Right renal cortex interstitium (tissue), 3 donors: Measurements from ENCODE around the gene AUTS2. TPM values are rescaled to one million over a fixed set of nuclear protein-coding genes. Genes with fewer than 3 reads are reported as not detected.

Source experiments
- DNase-seq, 3 donors: peaks; one replicate each; pipeline ENCODE4 v3.0.0-alpha.2; 2013; ENCODE audit warnings: low read depth in 3 of 3, low spot score in 2 of 3
- polyA plus RNA-seq, 3 donors: library from polyadenylated mRNA; unstranded; fragments of 120-200 nt; gene quantifications; one replicate each; pipeline ENCODE4 v1.2.1, GENCODE V29; 2013; ENCODE audit not compliant: insufficient read length in 3 of 3

Gene AUTS2
- polyA plus RNA-seq, 3 donors: 51.6 to 66.2 (median 55.2) TPM

GRCh38 chr7:70701991-70702390 lies 1103.7 kb downstream of the AUTS2 start:
- DNase-seq: no peak

DNA sequence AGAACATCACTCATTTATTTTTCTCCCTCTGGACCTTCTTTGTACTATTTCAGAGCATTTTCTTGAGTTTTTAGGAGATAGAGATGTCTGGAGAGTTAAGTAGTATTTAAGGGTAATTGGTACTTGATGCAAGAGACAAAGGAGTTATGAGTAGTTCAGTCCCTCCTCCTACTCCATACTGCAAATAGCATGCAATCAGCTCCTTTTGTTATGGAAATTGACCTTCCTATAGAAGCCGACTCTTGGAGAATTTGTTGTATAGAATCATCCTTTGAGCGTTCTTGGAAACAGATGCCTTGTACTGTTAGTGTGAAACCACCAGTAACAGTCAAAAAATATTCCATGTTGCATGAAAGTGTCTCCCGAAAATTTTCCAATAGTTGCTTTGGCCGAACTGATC lies 1105.5 kb downstream of the AUTS2 start:
- no peak for DNase-seq

DNA sequence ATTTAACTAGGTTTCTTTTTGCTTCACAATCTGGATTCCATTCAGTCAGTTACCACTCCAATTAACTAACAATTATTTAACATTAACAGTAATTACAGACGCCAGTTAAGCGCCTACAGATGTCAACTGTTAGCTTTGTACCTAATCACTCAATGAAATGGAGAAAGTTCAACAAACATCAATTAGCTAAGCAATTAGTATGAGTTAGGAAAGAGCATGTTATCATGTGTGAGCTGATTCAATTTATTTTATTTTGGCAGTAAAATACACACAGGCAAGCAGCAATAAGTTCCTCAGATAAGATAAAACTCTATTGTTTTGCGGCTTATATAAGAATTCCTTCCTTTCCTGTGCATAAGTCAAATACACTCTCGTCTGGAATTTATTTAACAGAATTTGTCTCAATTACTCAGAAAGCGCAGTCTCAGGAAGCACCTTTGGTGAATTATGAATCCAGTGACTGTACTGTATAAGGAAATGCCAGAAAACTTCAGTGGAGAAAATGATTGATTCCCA lies 1106.6 kb downstream of the AUTS2 start:
- DNase-seq: no peak

DNA sequence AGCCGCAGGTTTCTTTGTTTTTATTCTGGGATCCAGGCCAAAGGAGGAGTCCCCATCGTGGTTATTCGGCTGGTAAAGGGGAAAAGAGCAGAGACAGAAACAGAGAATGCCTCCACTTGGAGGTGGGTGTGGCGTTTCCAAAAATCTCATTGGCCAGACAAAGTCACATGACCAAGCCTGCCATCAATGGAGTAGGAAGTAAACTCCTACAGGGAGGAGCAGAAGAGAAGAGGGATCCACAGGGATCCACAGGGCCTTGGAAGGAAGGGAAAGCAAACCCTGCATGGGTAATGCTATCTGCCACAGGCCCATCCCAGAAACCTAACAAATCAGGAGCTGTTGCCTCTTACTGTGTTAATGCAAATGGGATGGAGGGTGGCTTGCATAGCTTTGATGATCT lies 1107.9 kb downstream of the AUTS2 start:
- DNase-seq: no peak

DNA sequence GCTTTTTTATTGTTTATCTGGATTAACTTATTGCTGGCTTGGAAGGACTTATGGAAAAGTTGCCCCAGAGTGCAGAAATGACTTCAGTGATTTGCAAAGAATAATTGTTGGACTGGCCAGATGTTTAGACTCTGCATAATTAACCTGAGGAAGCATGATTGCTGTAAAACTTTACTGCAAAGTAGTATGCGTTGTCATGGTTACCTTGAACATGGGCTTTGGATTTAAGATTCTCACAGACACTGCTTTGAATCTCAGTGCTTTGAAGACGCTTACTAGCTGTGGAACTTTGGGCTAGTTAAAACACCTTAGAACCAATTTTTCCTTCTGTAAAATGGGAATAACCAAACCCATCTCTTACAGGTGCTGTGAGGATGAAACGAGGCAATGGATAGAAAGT lies 1108.4 kb downstream of the AUTS2 start:
- no peak for DNase-seq

DNA sequence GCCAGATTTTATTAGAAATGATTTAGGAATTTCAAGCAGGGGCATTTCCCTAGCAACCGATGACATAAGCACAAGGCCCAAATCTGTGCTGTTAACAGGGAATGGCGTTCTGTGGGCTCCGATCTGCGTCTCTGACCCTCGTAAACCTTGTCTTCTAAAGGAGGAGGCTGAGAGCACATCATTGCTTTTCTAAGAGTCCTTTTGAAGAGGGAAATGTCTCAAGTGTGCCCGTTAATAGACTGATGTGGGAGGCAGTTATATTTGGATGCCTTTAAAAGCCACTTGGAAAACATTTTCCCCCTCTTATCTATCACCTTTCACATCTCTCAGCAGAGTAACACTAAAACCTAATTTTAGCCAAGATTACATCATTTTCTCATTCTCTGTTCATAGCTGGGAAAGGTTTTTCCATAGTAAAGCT lies 1109.6 kb downstream of the AUTS2 start:
- no peak for DNase-seq

- no peak for DNase-seq
Observed at GRCh38 chr7:70710011-70710480, 1111.8 kb downstream of the AUTS2 start.

- DNase-seq: no peak
Observed at GRCh38 chr7:70710651-70711050, 1112.4 kb downstream of the AUTS2 start.

DNA sequence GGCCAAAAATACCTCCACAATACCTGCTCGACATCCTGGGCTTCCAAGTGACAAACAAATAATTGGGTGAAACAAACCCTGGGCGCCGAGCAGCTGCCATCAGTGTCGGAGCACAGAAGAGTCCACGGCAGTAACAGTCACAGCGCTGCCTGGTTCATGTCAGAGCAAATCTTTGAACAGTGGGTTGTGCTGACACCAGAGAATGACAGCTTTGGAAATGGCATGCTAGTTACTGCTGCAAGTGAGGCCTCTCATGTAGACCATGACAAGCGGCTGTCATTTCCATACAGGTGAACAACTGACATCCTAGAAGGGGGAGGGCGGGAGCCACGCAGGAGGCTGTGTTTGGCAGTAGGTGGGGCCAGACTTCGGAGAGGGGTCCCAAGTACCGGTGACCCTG lies 1113.2 kb downstream of the AUTS2 start:
- no peak for DNase-seq

DNA sequence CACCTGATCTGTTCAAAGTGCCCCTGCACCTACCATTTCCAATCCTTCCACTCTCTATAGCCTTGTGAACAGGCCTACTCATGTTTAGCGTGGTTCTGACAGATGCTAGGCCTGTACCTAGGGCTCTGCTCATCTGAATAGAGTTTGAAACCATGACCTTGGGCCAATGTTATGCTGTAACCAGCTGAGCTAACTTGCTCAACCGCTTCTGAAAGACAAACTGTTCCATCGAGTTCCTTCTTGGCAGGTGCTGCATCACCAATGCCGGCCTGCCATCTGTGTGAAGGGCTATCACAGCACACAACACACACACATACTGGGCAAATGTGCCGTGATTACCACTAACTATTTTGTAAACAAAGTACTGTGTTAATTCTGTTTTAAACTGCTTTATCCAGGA lies 1114.7 kb downstream of the AUTS2 start:
- DNase-seq: no peak

- DNase-seq: no peak
Observed at GRCh38 chr7:70714506-70715038, 1116.3 kb downstream of the AUTS2 start.

- DNase-seq: no peak
Observed at GRCh38 chr7:70717553-70718329, 1119.5 kb downstream of the AUTS2 start.

GRCh38 chr7:70719125-70719524 lies 1120.8 kb downstream of the AUTS2 start:
- DNase-seq: no peak

DNA sequence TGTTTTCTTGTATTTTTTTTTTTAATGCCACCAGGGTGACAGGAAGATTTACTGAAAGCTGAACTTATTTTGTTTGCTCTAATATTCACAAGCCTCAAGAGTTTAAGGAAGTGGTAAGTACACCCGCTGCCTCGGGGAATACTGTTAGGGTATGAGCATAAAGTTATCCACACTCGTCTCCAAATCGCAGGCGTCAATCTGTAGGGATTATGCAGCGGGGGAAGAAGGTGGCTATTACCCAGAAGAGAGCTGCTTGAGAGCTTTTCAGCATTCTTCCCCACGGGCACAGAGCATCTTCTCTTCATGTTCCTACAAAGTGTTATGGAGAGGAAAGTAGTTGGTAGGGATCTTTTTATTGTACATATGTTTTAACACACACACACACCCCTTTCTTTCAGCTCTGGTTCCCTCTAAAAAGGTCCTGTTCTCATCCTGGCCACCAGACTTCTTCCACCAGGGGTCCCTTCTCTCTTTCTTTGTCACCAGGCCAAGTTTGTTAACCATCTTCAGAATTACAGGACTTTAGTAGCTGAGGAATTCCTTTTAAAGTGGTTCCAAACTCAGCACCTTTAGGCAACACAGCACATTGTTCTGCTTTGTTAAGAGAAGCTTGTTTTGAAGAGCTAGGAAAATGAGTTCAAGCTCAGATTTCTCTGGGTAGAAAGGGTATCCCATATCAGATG lies 1122.1 kb downstream of the AUTS2 start:
- no peak for DNase-seq

DNA sequence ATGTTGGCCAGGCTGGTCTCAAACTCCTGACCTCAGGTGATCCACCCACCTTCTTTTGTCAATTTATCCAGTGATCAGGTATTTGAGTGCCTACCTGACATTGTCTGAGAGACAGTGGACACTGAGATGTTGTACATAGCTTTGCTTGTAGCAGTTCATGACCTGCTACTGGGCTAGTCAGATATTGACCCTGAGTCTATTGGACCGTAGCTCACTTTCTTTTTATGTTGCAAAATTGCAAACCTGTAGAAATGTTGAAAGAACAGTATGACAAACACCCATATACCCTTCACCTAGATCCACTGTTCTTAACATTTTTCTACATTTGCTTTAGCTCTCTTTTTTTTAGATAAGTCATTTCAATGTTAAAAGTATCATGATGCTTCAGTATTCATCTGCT lies 1123.2 kb downstream of the AUTS2 start:
- no peak for DNase-seq

DNA sequence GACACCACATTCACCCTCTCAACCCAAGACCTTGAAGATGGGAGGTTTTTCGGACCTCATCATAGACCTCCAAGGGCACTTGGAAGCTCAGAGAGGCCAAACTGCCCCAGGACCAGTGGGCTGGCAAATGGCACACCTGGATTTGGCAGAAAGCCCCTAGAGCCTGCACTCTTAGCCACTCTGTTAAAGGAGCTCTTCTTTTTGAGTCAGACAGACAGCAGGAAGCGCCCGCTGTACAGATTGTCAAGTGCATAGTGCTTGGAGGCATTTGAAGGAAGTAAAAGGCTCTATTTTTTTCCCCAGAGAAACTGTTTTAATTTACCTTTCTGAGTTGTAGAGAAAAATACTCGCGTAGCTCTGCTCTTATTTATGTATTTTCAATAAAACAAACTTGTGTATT lies 1125.1 kb downstream of the AUTS2 start:
- no peak for DNase-seq

GRCh38 chr7:70725448-70725847 lies 1127.2 kb downstream of the AUTS2 start:
- DNase-seq: no peak

GRCh38 chr7:70726294-70726693 lies 1128.0 kb downstream of the AUTS2 start:
- no peak for DNase-seq

GRCh38 chr7:70726951-70727378 lies 1128.7 kb downstream of the AUTS2 start:
- DNase-seq: no peak

DNA sequence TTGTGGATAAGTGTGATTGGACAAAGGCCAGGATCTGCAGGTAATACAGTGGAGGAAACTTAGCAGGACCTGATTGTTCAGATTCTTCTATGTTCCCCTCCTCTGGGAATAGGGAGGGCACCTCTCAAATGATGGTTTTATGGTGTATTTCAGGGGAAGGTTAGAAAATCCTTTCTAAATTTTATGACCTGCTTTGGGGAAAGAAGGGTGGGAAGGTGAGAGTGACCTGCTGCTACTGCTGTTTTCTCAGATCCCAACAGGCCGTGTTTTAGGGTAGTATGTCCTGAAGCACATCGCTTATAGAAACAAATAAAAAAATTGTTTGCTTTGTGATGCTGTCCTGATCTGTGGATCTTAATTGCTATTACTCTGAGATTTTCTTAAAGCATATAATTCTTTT lies 1129.6 kb downstream of the AUTS2 start:
- no peak for DNase-seq

DNA sequence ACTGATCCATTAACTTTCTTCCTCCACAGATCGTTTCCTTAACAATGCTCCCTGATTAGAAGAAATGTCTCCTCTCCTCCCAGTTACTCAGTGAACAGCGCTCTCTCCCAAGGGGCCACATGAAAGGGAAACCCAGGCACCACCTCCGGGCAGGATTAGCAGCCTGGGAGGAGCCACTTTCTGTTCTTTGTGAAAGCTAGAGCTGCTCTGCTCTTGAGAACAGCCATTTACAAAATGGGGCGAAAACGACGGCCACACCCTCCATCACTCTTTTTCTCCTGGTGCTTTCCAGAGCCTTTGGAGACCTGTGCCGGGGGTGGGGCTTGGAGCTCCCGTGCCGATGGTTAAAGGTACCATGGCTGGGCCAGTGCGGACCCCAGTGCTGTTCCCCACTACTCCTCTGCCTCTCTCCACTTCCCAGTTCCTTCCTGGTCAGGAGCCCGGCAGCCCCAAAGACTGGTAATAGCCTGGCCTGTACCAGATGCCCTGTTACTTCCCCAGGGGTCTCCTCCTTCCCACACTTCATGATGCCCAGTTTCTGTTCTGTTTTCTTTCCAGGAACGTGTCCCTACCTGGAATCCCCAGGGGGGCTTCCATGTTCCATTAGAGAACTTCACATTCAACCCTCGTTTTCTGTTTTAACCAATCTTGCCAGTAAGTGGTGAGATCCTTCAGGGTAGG lies 1130.7 kb downstream of the AUTS2 start:
- DNase-seq: no peak
